ENCODE results near the gene MEF2C.
"Not testable (repeated sequence)": the region's sequence is repeated elsewhere in the genome, so short reads cannot be mapped to it uniquely, and the experiment has no call there.

MEF2C gene

DNA sequence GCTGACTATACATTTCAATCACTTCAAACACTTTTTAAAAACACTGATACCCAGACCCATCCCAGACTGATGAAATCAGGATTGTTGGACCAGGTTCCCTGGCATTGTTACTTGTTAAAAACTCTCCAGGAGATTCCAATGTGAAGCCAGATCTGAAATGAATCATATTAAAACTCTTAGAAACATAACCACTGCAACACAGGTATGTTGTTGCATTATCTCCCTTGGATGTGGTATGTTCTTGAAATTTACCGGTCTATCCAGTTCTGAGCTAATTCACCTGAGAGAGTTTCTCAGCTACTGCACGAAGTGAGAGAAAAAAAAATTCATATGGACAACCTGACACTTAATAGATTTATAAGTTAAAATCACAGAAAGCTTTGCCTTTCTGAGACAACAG is 21.8 kb downstream of the MEF2C start:
- DNase-seq, result no peak

DNA sequence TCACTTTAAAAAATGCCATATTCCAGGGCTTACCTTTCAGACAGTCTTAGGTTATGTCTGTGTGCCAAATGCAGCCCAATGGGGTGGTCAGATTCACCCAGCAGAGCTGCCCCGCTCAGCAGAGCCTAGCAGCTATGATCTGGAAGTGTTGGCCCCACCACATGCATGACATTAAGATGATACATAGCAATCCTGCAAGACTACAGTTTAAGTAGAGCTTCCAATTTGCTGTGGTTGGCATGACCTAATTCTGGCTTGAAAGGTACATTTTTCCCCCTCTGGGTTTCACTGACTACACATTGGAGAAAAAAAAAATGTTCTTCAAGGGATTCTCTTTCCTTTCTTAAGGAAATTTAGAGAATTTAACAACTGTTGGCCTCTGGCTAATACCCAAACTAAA is 22.5 kb downstream of the MEF2C start:
- DNase-seq, result no peak

DNA sequence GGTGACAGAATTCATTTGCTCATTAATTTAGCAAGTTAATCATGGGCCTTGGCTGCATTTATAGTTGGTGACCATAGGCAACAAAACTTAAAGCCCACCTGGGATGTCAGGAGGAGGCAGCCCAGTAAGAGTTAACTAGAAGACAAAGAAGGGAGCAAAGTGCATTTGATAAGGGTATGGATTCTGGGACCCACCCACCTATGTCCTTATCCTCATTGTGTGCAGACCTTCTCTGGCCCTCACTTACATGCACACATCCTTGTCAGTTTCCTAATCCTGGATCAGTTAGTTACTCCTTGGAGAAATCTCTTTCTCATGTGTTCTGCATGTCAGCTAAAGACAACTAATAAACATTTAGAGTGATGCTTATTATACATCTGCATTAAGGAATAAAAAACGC is 24.6 kb downstream of the MEF2C start:
- DNase-seq, result no peak

DNA sequence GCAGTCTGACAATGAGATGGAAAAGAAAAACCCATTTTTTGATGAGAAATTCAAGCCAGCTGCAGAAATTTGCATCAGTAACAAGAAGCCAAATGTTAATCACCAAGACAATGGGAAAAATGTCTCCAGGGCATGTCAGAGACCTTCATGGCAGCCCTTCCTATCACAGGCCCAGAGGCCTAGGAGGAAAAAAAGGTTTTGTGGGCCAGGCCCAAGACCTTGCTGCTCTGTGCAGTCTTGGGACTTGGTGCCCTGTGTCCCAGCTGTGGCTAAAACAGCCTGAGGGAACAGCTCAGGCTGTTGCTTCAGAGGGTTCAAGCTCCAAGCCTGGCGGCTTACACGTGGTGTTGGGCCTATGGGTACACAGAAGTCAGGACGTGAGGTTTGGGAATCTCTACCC is 26.6 kb downstream of the MEF2C start:
- DNase-seq, result not testable (repeated sequence)

DNA sequence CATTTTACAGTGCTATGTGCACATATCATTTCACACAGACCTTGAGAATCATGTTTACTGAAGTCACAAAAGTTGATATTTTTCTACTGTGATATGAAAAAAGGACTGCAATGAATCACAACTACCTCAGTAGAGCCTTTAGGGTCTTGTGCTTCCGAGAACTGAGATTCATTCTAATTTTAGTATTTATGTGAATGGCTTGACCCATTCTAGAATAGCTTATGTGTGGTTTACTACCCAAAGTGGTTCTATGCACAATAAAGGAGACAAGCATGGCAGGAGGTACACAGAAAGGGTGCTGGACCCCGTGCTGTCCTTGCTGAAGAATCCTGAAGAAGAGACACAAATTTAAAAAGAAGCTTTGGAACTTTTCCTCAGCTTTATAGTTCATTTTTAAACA is 28.2 kb downstream of the MEF2C start:
- no peak for DNase-seq

DNA sequence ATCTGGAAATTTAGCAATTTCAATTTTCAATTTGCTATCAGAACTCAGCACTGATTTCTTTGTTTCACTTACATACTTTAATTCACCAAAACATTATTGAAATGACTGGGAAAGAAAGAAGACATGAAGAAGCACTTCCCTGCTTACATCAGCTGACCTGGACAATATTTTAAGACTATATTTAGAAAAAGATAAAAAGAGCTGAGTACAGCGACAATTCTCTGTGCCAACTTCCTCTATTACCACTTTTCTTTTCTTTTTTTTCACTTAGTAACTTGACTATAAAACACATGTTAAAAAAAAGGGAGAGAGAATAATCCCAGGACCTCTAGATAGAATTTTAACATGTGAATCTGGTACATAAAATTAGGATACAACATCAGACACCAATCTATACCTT is 35.6 kb downstream of the MEF2C start:
- DNase-seq, result no peak

DNA sequence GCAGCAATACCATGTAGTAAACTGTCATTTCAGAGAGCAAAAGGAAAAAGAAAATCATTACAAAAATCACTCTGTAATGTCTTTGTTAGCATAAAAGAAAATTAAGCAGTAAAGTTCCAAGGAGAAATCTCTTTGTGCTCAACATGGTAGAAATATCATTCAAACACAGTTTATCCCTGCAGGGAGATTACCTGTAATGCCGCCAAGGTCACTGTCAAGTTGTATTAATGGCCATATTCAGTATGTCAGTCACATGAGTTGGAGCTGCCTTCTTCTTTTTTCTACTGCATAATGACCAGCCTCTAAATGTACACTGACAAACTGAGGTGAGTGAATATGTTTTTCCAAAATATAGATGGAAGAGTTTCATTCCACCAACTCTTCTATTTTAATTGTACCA is 36.5 kb downstream of the MEF2C start:
- no peak for DNase-seq

DNA sequence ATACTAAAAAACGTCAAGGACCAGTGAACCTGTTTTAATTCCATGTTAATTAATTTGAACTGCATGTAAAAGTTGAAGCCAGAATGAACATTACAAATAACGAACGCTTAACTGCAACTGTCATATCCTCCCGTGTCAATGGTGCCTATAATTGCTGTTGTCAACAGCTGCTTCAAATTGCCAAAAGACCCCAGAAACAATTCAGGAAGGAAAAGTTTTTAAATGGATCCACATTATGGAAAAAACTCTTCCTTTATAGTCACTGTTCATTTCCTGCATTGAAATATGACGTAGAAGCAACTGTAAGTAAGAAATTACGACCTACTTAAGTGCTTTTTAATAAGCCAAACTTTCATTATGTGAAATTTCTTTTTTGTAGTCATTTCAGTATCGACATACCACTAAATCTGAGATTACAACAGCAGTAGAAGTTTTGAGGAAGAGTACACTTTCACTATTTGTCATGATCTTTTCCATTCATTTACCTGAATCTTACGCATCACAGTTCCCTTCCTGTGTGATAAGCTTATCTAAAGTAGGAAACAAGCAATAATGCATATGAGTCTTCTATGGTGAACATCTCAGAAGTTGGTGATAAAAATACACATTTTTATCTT is 37.8 kb downstream of the MEF2C start:
- no peak for DNase-seq

DNA sequence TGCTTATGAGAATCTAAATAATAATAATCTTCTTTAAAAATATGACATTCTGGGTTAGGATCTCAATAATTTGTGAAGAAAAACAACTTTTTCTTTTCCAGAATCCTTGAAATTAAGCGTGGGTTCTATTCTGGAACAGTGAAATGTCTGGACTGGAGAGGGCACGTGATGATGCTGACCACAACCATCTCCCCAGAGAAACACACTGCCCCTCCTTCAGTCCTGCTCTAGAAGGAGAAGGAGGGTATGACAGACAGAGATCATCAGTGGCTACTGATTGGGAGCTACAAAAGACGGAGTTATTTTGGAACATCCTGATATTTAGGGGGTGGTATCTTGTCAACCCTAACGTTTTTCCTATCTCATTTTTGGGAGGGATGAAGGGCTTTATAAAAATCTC is 40.2 kb downstream of the MEF2C start:
- DNase-seq, result no peak

DNA sequence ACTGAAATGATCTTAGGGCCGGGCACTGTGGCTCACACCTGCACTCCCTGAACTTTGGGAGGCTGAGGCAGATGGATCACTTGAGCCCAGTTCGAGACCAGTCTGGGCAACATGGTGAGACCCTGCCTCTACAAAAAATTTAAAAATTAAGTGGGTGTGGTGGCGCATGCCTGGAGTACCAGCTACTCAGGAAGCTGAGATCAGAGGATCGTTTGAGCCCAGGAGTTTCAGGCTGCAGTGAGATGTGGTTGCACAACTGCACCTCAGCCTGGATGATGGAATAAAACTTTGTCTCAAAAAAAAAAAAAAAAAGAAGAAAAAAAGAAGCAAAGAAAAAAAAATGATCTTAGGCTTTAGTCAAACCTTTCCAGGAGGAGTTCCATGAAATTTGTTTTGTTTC is 41.8 kb downstream of the MEF2C start:
- no peak for DNase-seq

DNA sequence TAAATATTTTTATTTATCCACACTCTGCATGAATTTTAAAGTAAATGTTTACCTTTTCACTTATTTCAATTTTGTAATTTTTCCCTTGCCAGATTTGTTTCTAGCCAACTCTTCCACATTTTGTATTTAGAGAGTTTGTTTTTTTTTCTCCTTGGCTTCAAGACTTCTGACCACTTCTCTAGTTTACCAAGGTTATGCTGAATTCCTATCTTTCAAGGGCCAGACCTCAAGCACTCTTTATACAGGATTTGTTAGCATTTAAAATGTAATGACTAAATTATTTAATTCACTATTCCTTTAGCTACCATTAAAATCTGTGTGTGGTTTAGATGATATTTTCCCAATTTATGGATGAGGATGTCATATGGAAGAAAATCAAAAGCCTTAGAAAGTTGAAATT is 42.5 kb downstream of the MEF2C start:
- DNase-seq, result no peak

DNA sequence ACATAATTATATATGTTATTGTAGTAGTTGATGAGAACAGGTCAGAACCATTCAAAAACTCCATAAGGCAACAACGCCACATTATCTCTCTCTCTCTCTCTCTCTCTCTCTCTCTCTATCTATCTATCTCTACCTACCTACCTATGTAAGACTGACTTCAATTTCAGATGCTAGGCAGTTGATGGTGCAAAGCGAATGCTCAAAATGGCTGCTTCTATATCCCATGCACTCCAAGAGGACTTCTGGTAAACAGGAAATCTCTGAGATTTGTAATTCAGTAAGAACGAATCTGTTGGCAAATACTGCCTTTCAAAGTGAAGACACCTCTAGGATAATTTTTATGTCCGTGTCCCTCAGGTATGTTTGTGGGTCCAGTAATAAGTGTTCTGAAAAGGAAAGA is 43.7 kb downstream of the MEF2C start:
- DNase-seq, result no peak

DNA sequence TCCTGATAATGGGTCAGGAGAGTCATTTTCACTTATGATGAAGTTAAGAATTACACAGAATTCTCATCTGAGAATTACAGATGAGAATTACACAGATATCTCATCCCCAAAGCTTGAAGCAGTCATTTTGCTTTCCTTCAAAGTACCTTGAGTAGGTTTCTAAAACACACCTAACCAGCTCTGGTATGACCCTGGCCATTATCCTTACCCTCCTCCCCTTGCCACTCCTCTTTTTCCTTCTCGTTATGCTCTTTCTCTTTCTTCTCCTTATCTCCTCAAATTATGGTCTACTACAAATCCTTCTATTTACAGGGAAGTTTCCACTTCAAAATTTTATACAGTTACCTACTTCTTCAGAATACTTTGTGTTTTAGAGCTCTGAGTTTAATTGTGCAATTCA is 44.5 kb downstream of the MEF2C start:
- DNase-seq, result no peak

DNA sequence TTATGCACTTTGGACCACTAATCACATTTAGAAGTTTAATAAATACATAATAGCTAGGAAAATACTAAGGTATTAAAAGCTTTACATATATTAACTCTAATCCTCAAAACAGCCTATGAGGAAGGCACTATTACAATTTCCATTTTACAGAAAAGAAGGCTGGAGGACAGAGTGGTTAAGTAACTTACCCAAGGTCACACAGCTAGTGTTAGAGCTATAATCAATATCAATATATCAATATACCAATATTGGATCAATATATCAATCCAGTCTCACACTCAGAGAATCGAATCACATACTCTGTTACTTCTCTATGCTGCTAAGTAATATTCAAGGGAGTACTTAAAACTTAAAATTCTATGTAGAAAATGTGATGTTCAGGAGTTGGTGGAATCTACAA is 45.2 kb downstream of the MEF2C start:
- no peak for DNase-seq

DNA sequence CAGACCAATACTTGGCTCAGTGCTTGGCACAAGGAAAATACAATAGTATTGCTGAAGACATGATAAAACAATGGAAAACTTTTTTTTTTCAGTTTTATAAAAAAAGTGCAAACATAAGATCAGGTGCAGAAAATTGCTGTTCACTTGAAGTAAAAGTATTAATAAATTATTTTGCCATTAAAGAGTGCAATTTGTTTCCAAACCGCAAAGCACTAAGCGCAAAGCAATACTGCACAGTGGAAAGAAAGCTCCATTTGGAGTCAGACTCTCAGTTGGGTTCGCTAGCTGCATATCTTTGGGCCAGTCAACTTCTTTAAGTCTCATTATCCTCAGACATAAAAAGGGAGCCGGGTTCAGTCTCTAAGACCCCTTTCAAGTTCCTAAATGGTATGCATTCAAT is 45.8 kb downstream of the MEF2C start:
- no peak for DNase-seq

DNA sequence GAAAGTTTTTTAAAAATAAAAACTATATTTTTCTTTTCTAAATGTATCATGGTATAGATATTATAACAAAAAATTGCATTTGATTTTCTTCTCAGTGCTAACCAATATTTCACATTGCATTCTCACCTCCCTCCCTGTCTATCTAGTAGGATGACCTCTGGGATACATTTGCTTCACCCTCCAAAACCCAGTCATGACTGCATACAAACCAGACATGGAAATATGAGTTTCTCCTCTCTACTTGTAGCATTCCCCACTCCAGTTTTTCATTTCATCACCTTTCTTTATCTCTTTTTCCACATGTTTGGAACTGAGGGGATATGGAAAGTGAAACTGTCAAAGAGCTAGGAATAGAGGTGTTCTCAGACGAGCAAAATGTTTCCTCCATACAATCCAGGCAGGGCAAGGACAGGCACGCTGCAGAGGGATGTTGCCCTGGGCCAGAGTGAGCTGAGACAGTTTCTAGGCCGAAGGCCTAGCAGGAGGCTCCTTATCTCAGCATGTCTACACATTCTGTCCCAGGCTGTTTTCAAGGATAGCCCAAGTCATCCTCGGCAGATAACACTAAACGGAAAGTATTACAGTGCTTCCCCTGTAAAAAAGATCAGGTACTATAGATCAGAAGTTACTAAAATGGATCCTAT is 46.7 kb downstream of the MEF2C start:
- DNase-seq, result no peak

DNA sequence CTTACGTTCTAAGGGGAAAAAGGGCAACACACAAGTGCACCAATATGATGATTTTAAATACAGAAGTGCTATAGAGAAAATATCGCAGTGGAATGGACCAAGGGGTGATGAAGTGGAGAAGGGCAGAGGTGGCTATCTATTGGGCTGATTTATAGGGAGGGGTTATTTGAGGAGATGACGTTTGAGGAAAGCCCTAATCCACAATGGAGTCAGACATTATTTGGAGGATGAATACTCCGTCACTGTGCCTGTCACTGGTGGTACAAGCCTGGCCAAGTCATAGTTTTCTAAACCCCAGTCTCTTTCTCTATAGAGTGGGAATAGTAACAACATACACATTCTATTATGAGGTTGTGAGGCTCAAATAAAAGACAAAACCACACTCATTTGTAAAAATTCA is 48.5 kb downstream of the MEF2C start:
- no peak for DNase-seq

DNA sequence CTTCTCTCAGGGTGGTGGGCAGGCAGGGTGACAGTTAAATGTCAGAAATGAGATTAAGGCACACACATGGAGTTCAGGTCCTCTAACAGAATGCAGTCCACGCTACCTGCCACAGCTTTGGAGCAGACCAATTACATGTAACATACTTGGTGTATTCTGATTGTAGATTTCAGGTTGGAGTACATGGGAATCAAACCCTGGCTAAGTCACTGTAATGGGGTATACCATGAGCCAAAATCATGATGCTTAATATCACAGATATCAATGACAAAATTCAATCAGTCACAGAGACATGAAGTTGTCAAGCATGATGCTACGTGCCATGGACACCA is 48.9 kb downstream of the MEF2C start:
- no peak for DNase-seq

DNA sequence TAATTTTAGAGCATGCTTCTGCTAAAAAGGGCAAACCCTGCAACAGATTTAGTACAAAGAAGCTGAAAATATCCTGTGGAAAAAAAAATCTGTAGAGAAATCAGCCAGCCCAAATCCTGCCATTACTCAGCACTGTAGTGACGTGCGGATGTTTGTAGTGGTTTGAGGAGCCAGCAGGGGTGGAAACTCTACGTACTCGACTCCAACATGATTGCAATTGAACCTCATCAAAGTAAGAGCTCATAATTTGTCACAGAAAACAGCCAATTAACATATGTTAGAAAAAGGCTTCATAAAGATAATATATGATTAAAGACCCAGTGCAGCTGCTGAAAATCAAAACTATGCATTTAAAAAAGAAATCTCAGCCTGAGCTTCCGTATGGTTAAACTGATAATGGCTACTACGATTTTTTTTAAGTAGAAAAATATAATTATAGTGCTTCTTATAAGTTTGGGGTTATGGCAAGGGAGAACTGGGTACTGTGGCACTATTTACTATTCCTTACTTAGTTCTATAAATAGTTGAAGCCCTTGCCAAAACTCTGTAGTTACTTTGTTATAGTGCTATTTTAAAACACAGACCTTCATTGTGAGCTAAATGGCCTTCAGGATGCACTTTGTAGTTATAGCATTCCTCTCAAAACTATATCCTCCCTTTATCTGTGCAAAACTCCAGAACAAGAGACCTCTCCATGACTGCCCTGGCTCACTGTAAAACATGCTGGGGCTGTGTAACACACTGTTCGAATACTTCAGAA is 49.4 kb downstream of the MEF2C start:
- DNase-seq, result no peak

DNA sequence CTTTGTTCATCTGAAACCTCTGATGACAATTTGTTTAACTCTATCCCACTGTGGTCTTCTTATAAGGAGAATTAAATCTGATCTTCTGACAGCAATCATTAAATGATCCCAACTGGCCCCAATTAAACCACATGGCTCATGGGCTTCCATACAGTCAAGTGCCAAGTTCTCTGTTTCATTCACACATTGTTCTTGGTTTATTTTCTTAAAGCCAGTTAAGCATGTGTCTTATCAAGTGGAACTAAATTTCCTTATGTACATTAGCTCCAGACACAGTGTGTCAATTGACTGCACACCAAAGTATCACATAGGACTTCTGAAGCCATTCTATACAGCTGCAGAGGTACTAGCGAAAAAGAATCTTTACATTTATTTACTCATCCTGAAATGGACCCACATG is 51.2 kb downstream of the MEF2C start:
- DNase-seq, result no peak

DNA sequence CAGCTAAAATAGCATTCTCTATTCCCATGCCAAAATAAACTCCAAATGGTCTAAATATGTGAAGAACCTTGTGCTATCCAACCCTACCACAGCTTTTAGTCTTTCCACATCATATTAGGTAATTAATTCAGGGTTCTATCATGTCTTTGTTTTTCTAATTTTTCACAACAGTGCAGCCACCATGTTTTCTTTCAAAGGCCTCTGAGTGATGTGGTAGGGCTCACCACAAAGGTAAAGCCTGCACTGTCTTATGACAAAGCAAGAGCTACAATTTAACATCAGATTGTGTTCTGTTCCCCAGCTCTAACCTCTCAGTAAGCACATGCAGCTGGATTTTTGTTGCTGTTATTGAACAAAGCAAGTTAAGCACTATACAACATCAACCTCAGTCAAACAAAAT is 52.4 kb downstream of the MEF2C start:
- DNase-seq, result no peak

DNA sequence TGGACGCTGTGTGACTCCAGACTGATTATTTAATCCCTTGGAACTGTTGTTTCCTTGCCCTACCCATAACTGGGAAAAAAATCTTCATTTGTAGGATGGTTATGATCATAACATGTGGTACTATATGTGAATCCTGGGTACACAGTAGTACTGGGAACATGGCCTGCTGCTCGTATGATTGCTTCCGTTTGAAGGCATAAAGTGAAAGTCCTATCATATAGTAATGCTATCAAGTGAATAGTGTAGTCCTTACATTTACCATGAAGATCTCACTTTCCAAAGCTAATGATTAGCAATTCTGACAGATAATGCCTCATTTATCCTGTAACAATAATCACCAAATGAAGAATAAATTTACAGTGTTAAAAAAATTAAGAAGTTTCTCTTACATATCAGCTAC is 53.2 kb downstream of the MEF2C start:
- DNase-seq, result no peak

DNA sequence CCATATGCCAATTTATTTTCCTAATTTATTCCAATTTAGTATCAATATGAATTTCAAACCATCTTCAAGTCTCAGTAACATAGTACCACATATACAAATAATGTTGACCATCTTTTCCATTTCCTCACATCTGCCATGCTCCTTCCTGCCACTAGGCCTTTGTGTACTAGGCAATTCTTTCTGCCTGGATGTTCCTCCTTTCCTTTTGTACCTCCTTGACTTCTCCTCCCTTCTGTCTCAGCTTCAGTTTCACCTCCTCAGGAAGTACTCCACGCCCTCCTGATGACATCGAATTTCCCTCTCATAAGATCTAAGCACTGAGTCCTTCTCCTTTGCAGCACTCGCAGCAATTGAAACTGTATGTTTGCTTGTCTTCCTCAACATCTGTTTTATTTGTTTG is 53.9 kb downstream of the MEF2C start:
- DNase-seq, result peak; percentile 67

DNA sequence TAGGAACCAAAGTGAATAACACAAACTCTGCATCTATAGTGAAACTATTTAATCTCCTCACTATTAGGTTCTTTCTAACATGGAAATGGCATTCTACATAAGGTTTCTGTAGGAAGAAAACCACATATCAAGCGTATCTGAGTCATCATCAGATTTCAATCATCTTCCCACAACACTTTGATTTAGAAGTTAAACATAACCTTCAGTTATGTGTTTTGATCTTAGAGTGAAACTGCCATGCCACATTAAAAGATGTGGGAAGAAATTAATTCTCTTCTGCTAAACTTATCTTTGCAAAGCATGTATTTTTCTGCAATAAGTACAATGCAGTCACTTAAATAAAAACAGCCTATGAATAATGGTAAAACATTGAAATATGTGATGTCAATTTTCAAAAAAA is 55.0 kb downstream of the MEF2C start:
- DNase-seq, result no peak
